Activated naive CD8-positive, alpha-beta T cell treated with anti-CD3 and anti-CD28 coated beads, Interleukin-2, amount 50 U/mL, for 24 hours (primary cell): ENCODE data around the gene UGT8.
"Not testable (repeated sequence)": the region's sequence is repeated elsewhere in the genome, so short reads cannot be mapped to it uniquely, and the experiment has no call there.

Experiments
- ATAC-seq: fragments of 150-1000 bp; cut with Tn5 transposase; one replicate; pipeline ENCODE4 v1.10.0; 2021
- DNase-seq: peaks from one replicate; pipeline ENCODE4 v3.0.0; 2021
- H3K27ac Mint-ChIP-seq: one replicate; pipeline ENCODE4 v1.8.0; 2021; ENCODE audit warnings: mild to moderate bottlenecking, mixed read lengths
- H3K27me3 Mint-ChIP-seq: one replicate; pipeline ENCODE4 v1.8.0; 2021; ENCODE audit warnings: mixed read lengths
- H3K36me3 Mint-ChIP-seq: one replicate; pipeline ENCODE4 v1.8.0; 2021; ENCODE audit warnings: low read depth, mixed read lengths
- H3K4me1 Mint-ChIP-seq: one replicate; pipeline ENCODE4 v1.8.0; 2021; ENCODE audit warnings: mixed read lengths
- H3K4me3 Mint-ChIP-seq: one replicate; pipeline ENCODE4 v1.8.0; 2021; ENCODE audit warnings: mild to moderate bottlenecking, moderate library complexity, mixed read lengths
- H3K9me3 Mint-ChIP-seq: one replicate; pipeline ENCODE4 v1.8.0; 2021; ENCODE audit warnings: mixed read lengths

UGT8 gene

DNA sequence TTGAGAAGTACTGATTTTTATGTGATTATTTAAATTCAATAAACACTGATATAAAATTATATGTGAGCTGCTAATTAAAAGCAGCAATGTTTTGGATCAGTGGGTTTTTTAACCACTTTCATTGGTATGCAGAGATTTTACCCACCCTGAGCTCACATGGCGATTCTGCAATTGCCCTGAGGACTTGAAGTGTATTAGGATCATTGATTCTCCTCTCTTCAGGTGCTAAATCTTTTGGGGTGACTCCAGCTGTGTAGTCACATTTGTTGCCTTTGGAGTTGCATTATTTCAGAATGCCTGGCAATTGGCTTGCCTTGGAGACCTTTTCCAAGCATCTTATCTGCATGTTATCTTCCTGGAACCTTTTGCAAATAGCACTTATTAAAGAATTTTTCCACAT, 51.3 kb downstream of the UGT8 start:
- H3K4me3 Mint-ChIP-seq = no peak overlapping the region
- ATAC-seq = no peak
- peaks cover 2% of the 10 kb centered on the region for H3K27me3 Mint-ChIP-seq
- H3K27ac Mint-ChIP-seq = no peak overlapping the region
- no peaks in the 10 kb centered on the region for H3K4me1 Mint-ChIP-seq
- no peak for DNase-seq
- no peaks in the 10 kb centered on the region for H3K36me3 Mint-ChIP-seq
- no peaks in the 10 kb centered on the region for H3K9me3 Mint-ChIP-seq

DNA sequence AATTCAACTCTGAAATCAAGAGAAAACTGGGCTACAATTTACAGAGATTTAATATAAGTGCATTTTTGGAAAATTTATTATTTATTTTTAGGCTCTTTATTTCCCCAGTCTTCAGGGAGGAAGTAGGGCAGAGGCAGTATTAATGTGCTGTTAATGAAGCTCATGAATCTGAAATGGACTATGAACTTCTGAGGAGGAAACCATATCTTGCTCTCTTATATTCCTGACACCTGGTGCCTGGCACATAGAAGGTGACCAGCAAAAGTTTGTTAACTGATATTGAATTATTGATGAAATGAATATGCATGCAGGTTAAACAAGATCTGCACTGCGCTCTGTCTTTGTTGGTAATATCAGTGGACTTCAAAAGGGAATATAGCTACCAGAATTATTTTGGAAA, 55.1 kb downstream of the UGT8 start:
- DNase-seq (no peak), ATAC-seq (no peak)
- H3K27ac Mint-ChIP-seq = no peak overlapping the region
- peaks cover 8% of the 10 kb centered on the region for H3K27me3 Mint-ChIP-seq
- H3K9me3 Mint-ChIP-seq = no peaks in the 10 kb centered on the region
- H3K4me3 Mint-ChIP-seq = no peak overlapping the region
- no peaks in the 10 kb centered on the region for H3K4me1 Mint-ChIP-seq
- no peaks in the 10 kb centered on the region for H3K36me3 Mint-ChIP-seq

DNA sequence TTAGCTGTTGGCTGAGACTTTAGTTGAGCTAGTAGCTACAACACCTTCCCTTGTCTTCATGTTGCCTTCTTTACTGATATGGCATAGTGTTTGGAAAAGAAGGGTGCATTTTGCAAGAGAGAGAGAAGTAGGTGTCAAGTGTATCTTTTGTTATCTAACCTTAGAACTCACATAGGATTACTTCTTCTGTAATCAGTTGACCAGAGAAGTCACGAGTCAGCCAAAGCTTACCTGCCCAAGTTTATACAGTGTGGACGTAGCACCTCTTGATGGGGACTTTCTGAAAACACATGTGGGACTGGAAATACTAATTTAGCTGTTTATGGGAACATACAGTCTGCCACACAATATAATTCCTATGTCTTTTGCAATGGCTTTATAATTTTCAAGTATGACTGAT, 56.0 kb downstream of the UGT8 start:
- no peaks in the 10 kb centered on the region for H3K4me1 Mint-ChIP-seq
- no peak overlapping the region for H3K27ac Mint-ChIP-seq
- no peaks in the 10 kb centered on the region for H3K9me3 Mint-ChIP-seq
- no peak for DNase-seq
- H3K4me3 Mint-ChIP-seq = no peak overlapping the region
- no peaks in the 10 kb centered on the region for H3K36me3 Mint-ChIP-seq
- peaks cover 10% of the 10 kb centered on the region for H3K27me3 Mint-ChIP-seq
- no peak for ATAC-seq

DNA sequence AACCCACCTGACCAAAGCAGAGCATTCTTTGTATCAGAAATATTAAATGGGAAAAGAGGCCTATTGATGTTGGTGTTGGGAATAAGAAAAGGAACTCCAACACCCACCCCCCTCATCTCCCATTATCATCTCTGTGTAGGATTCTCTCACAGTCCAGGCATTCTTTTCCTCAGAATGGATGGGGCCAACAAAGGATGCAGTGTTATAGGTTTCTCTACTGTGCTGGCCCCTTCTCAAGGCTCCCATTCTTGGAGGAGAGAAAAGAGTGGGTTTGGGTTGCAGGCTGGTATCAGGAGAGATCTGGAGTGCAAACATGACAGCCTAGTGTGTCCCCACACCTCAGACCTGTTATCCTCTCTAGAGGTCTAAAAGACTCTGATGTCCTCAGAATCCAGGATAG, 59.6 kb downstream of the UGT8 start:
- ATAC-seq = no peak
- Mint-ChIP-seq H3K27me3 (peaks cover 12% of the 10 kb centered on the region), H3K27ac (no peak overlapping the region), H3K9me3 (no peaks in the 10 kb centered on the region), H3K4me1 (no peaks in the 10 kb centered on the region), H3K36me3 (no peaks in the 10 kb centered on the region), H3K4me3 (no peak overlapping the region)
- DNase-seq = no peak

DNA sequence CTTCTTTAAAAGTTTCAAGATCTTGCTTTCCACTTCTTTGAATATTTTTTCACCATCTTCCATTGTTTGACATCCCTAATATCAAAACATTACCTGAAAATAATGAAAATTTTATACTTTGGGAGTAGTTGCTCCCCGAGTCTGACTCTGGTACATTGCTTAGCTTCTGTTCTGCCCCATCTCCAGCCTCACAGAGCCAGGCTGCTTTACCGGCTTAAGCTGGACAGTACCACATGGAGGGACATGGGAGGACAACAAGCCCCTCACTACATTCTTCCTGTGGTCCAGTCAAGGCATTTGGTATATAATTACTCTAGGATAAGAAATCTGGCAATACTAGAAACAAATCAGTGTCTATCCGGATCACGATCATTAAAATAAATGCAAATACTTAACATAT, 60.2 kb downstream of the UGT8 start:
- Mint-ChIP-seq H3K27me3 (peaks cover 12% of the 10 kb centered on the region), H3K9me3 (no peaks in the 10 kb centered on the region), H3K36me3 (no peaks in the 10 kb centered on the region), H3K4me1 (no peaks in the 10 kb centered on the region), H3K27ac (no peak overlapping the region), H3K4me3 (no peak overlapping the region)
- no peak for DNase-seq
- no peak for ATAC-seq

DNA sequence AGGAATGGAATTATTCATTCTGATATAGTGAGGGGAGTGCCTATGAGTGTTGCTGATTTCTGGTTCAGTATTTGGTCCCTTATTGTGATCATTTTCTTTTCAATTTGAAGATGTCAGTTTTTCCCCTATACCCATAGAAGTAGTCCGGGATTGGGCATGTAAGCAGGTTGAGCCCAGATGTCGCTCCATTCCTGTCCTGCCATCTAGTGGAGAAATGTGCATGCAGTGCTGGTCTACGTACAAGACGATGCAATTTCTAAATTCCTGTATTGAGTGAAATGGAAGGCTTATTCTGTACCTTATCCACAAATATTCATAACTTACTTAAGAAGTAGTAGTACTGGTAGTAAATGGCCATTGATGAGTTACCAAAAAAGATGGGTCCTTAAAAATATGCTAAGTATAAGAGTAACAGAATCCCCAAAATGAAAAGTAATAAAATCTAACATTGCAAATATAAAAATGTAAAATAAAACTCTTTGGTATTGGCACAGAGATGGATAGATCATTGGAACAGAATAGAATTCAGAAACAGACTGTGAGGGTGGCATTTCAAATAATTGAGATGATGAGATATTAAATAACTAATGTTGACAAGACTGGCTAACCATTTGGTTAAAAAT, 60.9 kb downstream of the UGT8 start:
- Mint-ChIP-seq H3K4me3 (no peak overlapping the region), H3K9me3 (no peaks in the 10 kb centered on the region), H3K27me3 (peaks cover 12% of the 10 kb centered on the region), H3K36me3 (no peaks in the 10 kb centered on the region), H3K27ac (no peak overlapping the region), H3K4me1 (no peaks in the 10 kb centered on the region)
- DNase-seq (peak; percentile 17), ATAC-seq (no peak)

DNA sequence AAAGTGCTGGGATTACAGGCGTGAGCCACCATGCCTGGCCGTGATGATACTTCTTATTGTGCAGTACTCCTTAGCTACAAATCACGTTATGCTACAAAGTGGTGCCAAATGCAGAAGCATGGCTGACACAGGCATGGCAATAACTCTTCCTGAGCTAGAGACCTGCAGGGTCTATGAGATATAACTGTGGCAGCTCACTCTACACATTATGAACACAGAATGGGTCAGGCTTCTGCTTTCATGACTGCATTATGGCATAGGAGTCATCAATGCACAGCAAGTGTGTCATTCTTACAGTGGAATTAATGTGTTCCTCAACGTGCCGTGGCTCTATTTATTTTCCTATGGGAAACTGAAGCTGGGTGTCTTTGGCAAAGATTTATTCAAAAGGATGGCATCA, 64.5 kb downstream of the UGT8 start:
- ATAC-seq = no peak

DNA sequence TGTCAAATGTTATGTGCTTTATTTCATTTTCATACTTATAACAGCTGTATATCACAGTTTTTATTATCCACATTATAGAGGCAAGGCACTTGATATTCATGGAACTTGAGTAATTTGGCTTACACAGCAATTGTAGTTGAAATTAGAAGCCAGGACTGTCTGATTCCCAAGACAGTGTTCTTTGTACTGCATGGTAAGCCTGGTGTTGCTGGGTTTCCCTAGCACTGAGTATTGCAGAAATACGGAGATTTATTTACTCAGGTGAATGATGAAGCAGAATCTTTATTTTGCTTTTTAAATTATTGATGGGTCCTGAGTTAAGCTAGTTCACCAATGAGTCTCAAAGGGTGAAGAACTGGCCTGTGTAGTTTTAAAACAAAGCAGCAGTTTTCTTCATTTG, 70.0 kb downstream of the UGT8 start:
- H3K9me3 Mint-ChIP-seq = no peaks in the 10 kb centered on the region
- H3K4me1 Mint-ChIP-seq = no peaks in the 10 kb centered on the region
- H3K4me3 Mint-ChIP-seq = no peak overlapping the region
- DNase-seq (no peak), ATAC-seq (no peak)
- H3K36me3 Mint-ChIP-seq = no peaks in the 10 kb centered on the region
- no peak overlapping the region for H3K27ac Mint-ChIP-seq
- peaks cover 5% of the 10 kb centered on the region for H3K27me3 Mint-ChIP-seq

More for the DNA sequence above, 64.5 kb downstream of the UGT8 start:
- H3K4me1 Mint-ChIP-seq = no peaks in the 10 kb centered on the region
- no peak for DNase-seq
- H3K4me3 Mint-ChIP-seq = no peak overlapping the region
- peaks cover 8% of the 10 kb centered on the region for H3K27me3 Mint-ChIP-seq
- H3K36me3 Mint-ChIP-seq = no peaks in the 10 kb centered on the region
- H3K9me3 Mint-ChIP-seq = no peaks in the 10 kb centered on the region
- no peak overlapping the region for H3K27ac Mint-ChIP-seq

- DNase-seq, H3K4me3 Mint-ChIP-seq, H3K4me1 Mint-ChIP-seq, H3K27me3 Mint-ChIP-seq, H3K9me3 Mint-ChIP-seq, ATAC-seq, H3K27ac Mint-ChIP-seq, H3K36me3 Mint-ChIP-seq: not testable (repeated sequence)
Measured at GRCh38 chr4:114670733-114671132, 72.1 kb downstream of the UGT8 start.

DNA sequence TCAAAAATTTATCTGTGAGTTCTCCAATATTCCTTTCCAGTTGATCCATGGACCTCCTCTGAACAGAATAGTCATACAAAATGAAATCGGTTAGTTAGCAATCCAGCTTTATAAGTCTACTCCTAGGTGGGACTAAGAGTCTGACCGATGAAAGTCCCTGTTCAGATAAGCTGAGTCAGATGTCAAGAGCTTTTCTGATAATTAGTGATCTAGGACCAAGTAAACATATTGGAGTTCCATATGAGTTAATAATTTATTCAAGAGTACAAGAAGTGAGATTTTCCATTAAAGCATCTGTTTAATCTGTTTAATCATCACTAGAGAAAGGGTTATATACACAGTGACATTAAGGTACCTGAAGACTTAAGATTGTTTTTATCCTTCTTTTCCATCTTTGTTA, 74.7 kb downstream of the UGT8 start:
- Mint-ChIP-seq H3K27ac (no peak overlapping the region), H3K9me3 (no peaks in the 10 kb centered on the region), H3K27me3 (peaks cover 2% of the 10 kb centered on the region), H3K4me3 (no peak overlapping the region), H3K4me1 (no peaks in the 10 kb centered on the region), H3K36me3 (no peaks in the 10 kb centered on the region)
- DNase-seq (no peak), ATAC-seq (no peak)

- Mint-ChIP-seq H3K4me1 (no peaks in the 10 kb centered on the region), H3K27ac (no peak overlapping the region), H3K9me3 (no peaks in the 10 kb centered on the region), H3K4me3 (no peak overlapping the region), H3K36me3 (no peaks in the 10 kb centered on the region), H3K27me3 (peaks cover 2% of the 10 kb centered on the region)
- ATAC-seq = no peak
- no peak for DNase-seq
Measured at GRCh38 chr4:114674080-114674479, 75.5 kb downstream of the UGT8 start.

DNA sequence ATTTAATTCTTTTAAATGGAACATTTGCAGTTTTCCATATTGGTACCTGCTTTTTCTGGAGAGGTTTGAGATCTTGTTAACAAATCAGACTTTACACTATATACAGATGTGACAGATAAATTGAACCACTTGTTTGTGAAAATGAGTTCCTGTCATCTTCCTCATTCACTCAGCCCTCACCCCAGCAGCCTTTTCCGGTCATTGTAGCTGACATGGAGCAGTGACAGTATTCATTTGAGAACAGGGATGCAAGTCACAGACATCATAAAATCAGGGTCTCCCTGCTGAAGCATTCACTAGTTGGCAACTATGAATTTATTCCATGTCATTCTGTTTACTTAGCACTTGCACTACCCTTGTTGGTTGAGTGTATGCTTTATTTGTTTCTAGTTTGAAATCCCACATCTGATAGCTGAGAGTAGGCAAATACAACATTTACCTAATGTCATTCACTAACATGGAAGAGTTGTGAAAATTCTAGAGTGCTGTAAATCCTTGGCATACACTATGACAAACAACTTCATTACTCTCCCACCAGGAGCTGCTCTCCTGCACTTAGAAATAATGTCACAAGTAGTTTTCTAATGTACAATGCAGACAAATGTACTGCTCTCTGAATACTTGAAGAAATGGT, 78.9 kb downstream of the UGT8 start:
- Mint-ChIP-seq H3K36me3 (no peaks in the 10 kb centered on the region), H3K4me3 (no peak overlapping the region), H3K4me1 (no peaks in the 10 kb centered on the region), H3K27me3 (no peaks in the 10 kb centered on the region), H3K27ac (no peak overlapping the region), H3K9me3 (no peaks in the 10 kb centered on the region)
- DNase-seq (no peak), ATAC-seq (no peak)

GRCh38 chr4:114684462-114684861, 85.9 kb downstream of the UGT8 start:
- Mint-ChIP-seq H3K36me3 (no peaks in the 10 kb centered on the region), H3K27me3 (peaks cover 10% of the 10 kb centered on the region), H3K4me3 (no peak overlapping the region), H3K9me3 (no peaks in the 10 kb centered on the region), H3K4me1 (no peaks in the 10 kb centered on the region), H3K27ac (no peak overlapping the region)
- DNase-seq = no peak
- no peak for ATAC-seq

DNA sequence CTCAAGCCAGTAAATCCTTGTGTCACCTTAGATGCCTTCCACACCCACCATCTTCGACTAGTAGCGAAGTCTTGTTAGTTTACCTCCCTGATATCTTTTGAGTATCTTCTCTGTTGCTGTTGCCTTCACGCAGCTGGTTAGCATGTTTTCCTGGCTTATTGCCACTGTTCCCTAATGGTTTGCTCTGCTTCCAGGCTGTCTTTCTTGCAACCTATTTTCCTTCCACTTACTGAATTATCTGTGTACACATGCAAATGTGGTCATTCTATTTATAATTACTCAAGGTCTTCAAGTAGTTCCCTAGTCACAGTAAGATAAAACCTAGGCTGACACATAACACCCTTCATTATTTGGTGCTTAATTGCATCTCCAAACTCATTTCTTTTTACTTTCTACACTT, 89.5 kb downstream of the UGT8 start:
- H3K4me3 Mint-ChIP-seq = no peak overlapping the region
- no peaks in the 10 kb centered on the region for H3K36me3 Mint-ChIP-seq
- no peak overlapping the region for H3K27ac Mint-ChIP-seq
- peaks cover 10% of the 10 kb centered on the region for H3K27me3 Mint-ChIP-seq
- H3K4me1 Mint-ChIP-seq = peaks cover 3% of the 10 kb centered on the region
- DNase-seq (no peak), ATAC-seq (no peak)
- no peaks in the 10 kb centered on the region for H3K9me3 Mint-ChIP-seq

DNA sequence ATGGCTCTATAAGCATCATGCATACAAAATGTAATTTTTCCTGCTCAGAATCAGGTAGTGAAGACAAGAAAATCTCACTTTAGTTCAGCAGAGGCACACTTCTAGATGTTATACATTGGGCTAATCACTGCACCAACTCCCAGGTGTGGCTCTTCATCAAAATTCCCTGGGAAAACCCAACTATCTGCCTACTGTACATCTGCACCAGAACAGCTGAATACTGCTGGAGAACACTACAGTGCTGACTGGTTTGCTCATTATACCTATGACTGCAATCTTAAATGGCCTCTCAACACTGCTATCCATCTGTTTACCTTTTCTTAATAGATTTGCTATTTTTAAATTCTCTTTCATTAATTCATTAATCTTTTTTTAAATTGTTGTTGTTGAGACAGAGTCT, 92.0 kb downstream of the UGT8 start:
- no peak for ATAC-seq
- Mint-ChIP-seq H3K9me3 (no peaks in the 10 kb centered on the region), H3K27me3 (peaks cover 9% of the 10 kb centered on the region), H3K36me3 (no peaks in the 10 kb centered on the region), H3K4me1 (peaks cover 3% of the 10 kb centered on the region), H3K27ac (no peak overlapping the region), H3K4me3 (no peak overlapping the region)
- no peak for DNase-seq

- no peak overlapping the region for H3K4me3 Mint-ChIP-seq
- H3K27me3 Mint-ChIP-seq = peaks cover 8% of the 10 kb centered on the region
- no peaks in the 10 kb centered on the region for H3K9me3 Mint-ChIP-seq
- H3K27ac Mint-ChIP-seq = no peak overlapping the region
- ATAC-seq (no peak), DNase-seq (no peak)
- peaks cover 3% of the 10 kb centered on the region for H3K4me1 Mint-ChIP-seq
- H3K36me3 Mint-ChIP-seq = no peaks in the 10 kb centered on the region
Measured at GRCh38 chr4:114691865-114692264, 93.3 kb downstream of the UGT8 start.
